NOMO-1 treated with DMSO at 0.1 percent for 48 hours (cell line): Measurements from ENCODE around the gene MRGPRE.
"Not testable (repeated sequence)": the region's sequence is repeated elsewhere in the genome, so short reads cannot be mapped to it uniquely, and the experiment has no call there.

Experiments
- DNase-seq: peaks from one replicate; lab custom pipeline; 2025; ENCODE audit not compliant: unreplicated experiment; lab: John Stamatoyannopoulos, UW

The MRGPRE gene

GRCh38 chr11:3231851-3232744 lies at the start of gene MRGPRE:
TSS of gene MRGPRE (minus strand) at chr11:3232417. CDS start at chr11:3228799, 3,618 bp downstream.
- no peak for DNase-seq

- DNase-seq, result not testable (repeated sequence)
These were observed 48.9 kb upstream of the MRGPRE start for GRCh38 chr11:3281146-3281545.

- not testable (repeated sequence) for DNase-seq
These were observed 48.4 kb upstream of the MRGPRE start for GRCh38 chr11:3280662-3281061.

GRCh38 chr11:3278922-3279321 lies 46.7 kb upstream of the MRGPRE start:
- DNase-seq, result not testable (repeated sequence)

- DNase-seq, result not testable (repeated sequence)
These were observed 41.4 kb upstream of the MRGPRE start for GRCh38 chr11:3273629-3274028.

- not testable (repeated sequence) for DNase-seq
These were observed 30.3 kb upstream of the MRGPRE start for GRCh38 chr11:3262548-3262947.

GRCh38 chr11:3261831-3262230 lies 29.6 kb upstream of the MRGPRE start:
- not testable (repeated sequence) for DNase-seq

GRCh38 chr11:3257509-3257908 lies 25.3 kb upstream of the MRGPRE start:
- not testable (repeated sequence) for DNase-seq

- not testable (repeated sequence) for DNase-seq
These were observed 23.0 kb upstream of the MRGPRE start for GRCh38 chr11:3255241-3255640.

- DNase-seq, result not testable (repeated sequence)
These were observed 22.6 kb upstream of the MRGPRE start for GRCh38 chr11:3254773-3255172.

GRCh38 chr11:3245071-3245470 lies 12.9 kb upstream of the MRGPRE start:
- no peak for DNase-seq

GRCh38 chr11:3243880-3244279 lies 11.7 kb upstream of the MRGPRE start:
- no peak for DNase-seq

GRCh38 chr11:3237119-3237518 lies 4.9 kb upstream of the MRGPRE start:
- DNase-seq, result no peak

GRCh38 chr11:3234846-3235245 lies 2.6 kb upstream of the MRGPRE start:
- no peak for DNase-seq

- no peak for DNase-seq
These were observed 739 bp upstream of the MRGPRE start for GRCh38 chr11:3232956-3233355.

GRCh38 chr11:3231550-3231850 lies 717 bp downstream of the MRGPRE start:
- DNase-seq, result no peak

- DNase-seq, result no peak
These were observed 1.3 kb downstream of the MRGPRE start for GRCh38 chr11:3230636-3231549.

GRCh38 chr11:3229673-3230630 lies 2.3 kb downstream of the MRGPRE start:
- no peak for DNase-seq

GRCh38 chr11:3228445-3228829 lies 3.8 kb downstream of the MRGPRE start:
- no peak for DNase-seq

- peak; percentile 64 for DNase-seq
These were observed 4.4 kb downstream of the MRGPRE start for GRCh38 chr11:3227568-3228444.
